GM12878 (cell line): ENCODE measurements around the gene DNAAF3. TPM values are rescaled to one million over a fixed set of nuclear protein-coding genes. Genes with fewer than 3 reads are reported as not detected.

Experiments used
- ATAC-seq: fragments of 200-7000 bp; cut with Tn5 transposase; 3 replicates; pipeline ENCODE4 v1.9.1; 2020; ENCODE audit warnings: mild to moderate bottlenecking, moderate library complexity
- Bru-seq: library from RNA; stranded (reverse); fragments of 400-500 nt; gene quantifications from one replicate; lab custom pipeline; 2021; lab: Mats Ljungman, UMichigan
- BruChase-seq, 2 experiments: library from RNA; stranded (reverse); fragments of 400-500 nt; gene quantifications; one replicate each; lab custom pipeline; 2021; lab: Mats Ljungman, UMichigan
- BruUV-seq: library from RNA; stranded (reverse); fragments of 400-500 nt; replicated peaks from 2 replicates; lab custom pipeline; 2021; lab: Mats Ljungman, UMichigan
- CTCF ChIA-PET: fragments of 300-600 bp; sonication (Branson Sonifier 250); formaldehyde crosslinking; extraction: SDS; loops from one replicate; lab custom pipeline; 2021; ENCODE audit warnings: inconsistent platforms; lab: Yijun Ruan, JAX
- POLR2A ChIA-PET: fragments of 350-600 bp; formaldehyde crosslinking; extraction: SDS; loops from one replicate; lab custom pipeline; 2021; ENCODE audit warnings: inconsistent platforms; lab: Charles Lee
- RAD21 ChIA-PET: fragments of 300-600 bp; sonication (Branson Sonifier 250); formaldehyde crosslinking; loops from one replicate; lab custom pipeline; 2023; ENCODE audit warnings: antibody characterized with exemption; ENCODE audit not compliant: unreplicated experiment; lab: Charles Lee
- SMC1A ChIA-PET: fragments of 300-600 bp; sonication (Branson Sonifier 250); formaldehyde crosslinking; loops from one replicate; lab custom pipeline; 2023; ENCODE audit not compliant: unreplicated experiment, uncharacterized antibody; lab: Charles Lee
- DNase-seq: peaks from one replicate; pipeline ENCODE4 v3.0.0-alpha.2; 2011; ENCODE audit warnings: low read depth, low spot score
- FAIRE-seq: peaks from 3 replicates; lab custom pipeline; 2011; peaks lifted over from hg19 to GRCh38; lab: Jason Lieb, UNC
- H2AFZ ChIP-seq: 2 replicates; pipeline ENCODE4 v1.6.0; 2011; ENCODE audit warnings: low read depth, low read length, control low read depth; ENCODE audit not compliant: control insufficient read depth
- H3K27ac ChIP-seq: 2 replicates; pipeline ENCODE4 v1.5.1; 2011; ENCODE audit warnings: control low read depth; ENCODE audit not compliant: control insufficient read depth, insufficient read depth
- H3K27me3 ChIP-seq, 2 experiments: replicated peaks in 1 of 2; 2 replicates each; pipeline versions ENCODE4 v1.6.0 to v1.6.1; 2011; ENCODE audit warnings: low read length in 1 of 2; ENCODE audit not compliant: control insufficient read depth in 2 of 2, insufficient read depth in 2 of 2
- H3K36me3 ChIP-seq, 2 experiments: 2 replicates each; pipeline ENCODE4 v1.5.1; 2011; ENCODE audit warnings: low read length in 1 of 2; ENCODE audit not compliant: control insufficient read depth in 2 of 2, insufficient read depth in 2 of 2
- H3K4me1 ChIP-seq: 2 replicates; pipeline ENCODE4 v1.6.1; 2011; ENCODE audit warnings: mild to moderate bottlenecking, low read length, moderate library complexity, mixed read lengths; ENCODE audit not compliant: control insufficient read depth, insufficient read depth
- H3K4me2 ChIP-seq: 2 replicates; pipeline ENCODE4 v1.6.0; 2011; ENCODE audit warnings: control low read depth; ENCODE audit not compliant: control insufficient read depth, insufficient read depth
- H3K4me3 ChIP-seq: fragments of 200-600 bp; sonication (generic); 2 replicates; pipeline ENCODE4 v1.5.1; 2016
- H3K79me2 ChIP-seq: 2 replicates; pipeline ENCODE4 v1.6.0; 2011; ENCODE audit warnings: low read length; ENCODE audit not compliant: control insufficient read depth, insufficient read depth
- H3K9ac ChIP-seq: 2 replicates; pipeline ENCODE4 v1.8.0; 2011; ENCODE audit warnings: low read length, control low read depth, mixed read lengths; ENCODE audit not compliant: control insufficient read depth, insufficient read depth
- H3K9me3 ChIP-seq: replicated peaks from 3 replicates; pipeline ENCODE4 v1.5.1; 2011; ENCODE audit warnings: mild to moderate bottlenecking, low read length; ENCODE audit not compliant: control insufficient read depth, insufficient read depth
- H4K20me1 ChIP-seq: 2 replicates; pipeline ENCODE4 v1.6.0; 2011; ENCODE audit not compliant: control insufficient read depth, insufficient read depth
- BHLHE40 ChIP-seq, 2 experiments: fragments of 450-650 bp in 1 of 2; IDR thresholded peaks; 2 replicates each; pipeline ENCODE4 v1.6.1; 2011 to 2017; ENCODE audit warnings: low read depth in 2 of 2, borderline replicate concordance in 1 of 2, improper control_type of control experiment in 1 of 2, low read length in 1 of 2, mild to moderate bottlenecking in 1 of 2
- CHD1 ChIP-seq: IDR thresholded peaks from 2 replicates; pipeline ENCODE4 v1.6.1; 2012; ENCODE audit warnings: low read depth, low read length, improper control_type of control experiment
- CREM ChIP-seq: IDR thresholded peaks from 2 replicates; pipeline ENCODE4 v1.6.1; 2014; ENCODE audit warnings: antibody characterized with exemption, low read depth
- EED ChIP-seq: sonication (generic); IDR thresholded peaks from 2 replicates; pipeline ENCODE4 v1.6.1; 2016; ENCODE audit warnings: antibody characterized with exemption, low read depth
- FOS ChIP-seq: IDR thresholded peaks from 3 replicates; pipeline ENCODE4 v1.6.1; 2011; ENCODE audit warnings: borderline replicate concordance; ENCODE audit not compliant: insufficient read length; ENCODE audit errors: extremely low read depth
- JUNB ChIP-seq: IDR thresholded peaks from 2 replicates; pipeline ENCODE4 v1.6.1; 2016; ENCODE audit warnings: antibody characterized with exemption, mild to moderate bottlenecking
- JUND ChIP-seq: IDR thresholded peaks from 2 replicates; pipeline ENCODE4 v1.6.1; 2012; ENCODE audit warnings: low read depth, mild to moderate bottlenecking, low read length, improper control_type of control experiment, moderate library complexity
- PAX8 ChIP-seq: fragments of 450-650 bp; IDR thresholded peaks from 2 replicates; pipeline ENCODE4 v1.6.1; 2017; ENCODE audit warnings: mild to moderate bottlenecking, moderate library complexity
- SIX5 ChIP-seq: IDR thresholded peaks from 2 replicates; pipeline ENCODE4 v1.6.1; 2011; ENCODE audit warnings: mild to moderate bottlenecking, low read depth, low read length, moderate library complexity; ENCODE audit not compliant: severe bottlenecking
- SP1 ChIP-seq: IDR thresholded peaks from one replicate; pipeline ENCODE4 v1.6.1; 2011; ENCODE audit warnings: low read depth, low read length
- WGBS: methylation state at CpG from one replicate; pipeline ENCODE4 v1.1.6; 2016; ENCODE audit warnings: low lambda C conversion rate; ENCODE audit not compliant: insufficient replicate concordance, insufficient coverage; ENCODE audit errors: missing lambda C conversion rate; 5-methylcytosine and 5-hydroxymethylcytosine counted together
- in situ Hi-C: fragments of 300-500 bp; cut with MboI; formaldehyde crosslinking; loops from 9 replicates; pipeline ENCODE4 v1.14.3; 2018; ENCODE audit warnings: mixed read lengths
- intact Hi-C: fragments of 100-400 bp; cut with micrococcal nuclease; formaldehyde crosslinking; loops from one replicate; pipeline ENCODE4 v1.14.2; 2022; ENCODE audit not compliant: unreplicated experiment
- long read RNA-seq, 2 experiments: library from polyadenylated mRNA; unstranded; transcript quantifications; one replicate each; pipeline ENCODE4 v2.0.0, GENCODE V29; 2019 to 2020
- polyA minus RNA-seq, 3 experiments: library from RNA; depleted of rRNA, polyadenylated mRNA; stranded (reverse); fragments of >200 nt; gene quantifications; 2 replicates each; pipeline ENCODE4 v1.2.3, GENCODE V29; 2011
- polyA plus RNA-seq, 11 experiments: library from polyadenylated mRNA; depleted of rRNA in 4 of 11; unstranded in 6 of 11; stranded (reverse) in 5 of 11; fragments of >200 nt; fragmentation: Nextera tagmentation in 4 of 11; fragmentation: Illumina TruSeq in 1 of 11; extraction: Ambion mirVana in 4 of 11; extraction: Trizol in 1 of 11; gene quantifications; 1 replicate in 1 of 11; 2 replicates in 10 of 11; pipeline versions ENCODE4 v1.2.1 to v1.2.3, GENCODE V29; 2011 to 2016; ENCODE audit warnings: inconsistent platforms in 2 of 11, missing spikeins in 2 of 11, low read depth in 1 of 11
- total RNA-seq, 4 experiments: library from RNA; depleted of rRNA in 3 of 4; stranded (reverse); fragments of >200 nt in 3 of 4; fragmentation: Illumina TruSeq in 1 of 4; extraction: Trizol in 1 of 4; gene quantifications; 2 replicates each; pipeline versions ENCODE4 v1.2.1 to v1.2.3, GENCODE V29; 2013 to 2021
- TF ChIP-seq, protein P1 (sequence below): fragments of 450-650 bp; IDR thresholded peaks from 2 replicates; pipeline ENCODE4 v1.6.1; 2018; ENCODE audit warnings: borderline replicate concordance, mild to moderate bottlenecking; ENCODE audit not compliant: partially characterized antibody
- TF ChIP-seq, protein P2 (sequence below): fragments of 450-650 bp; IDR thresholded peaks from 2 replicates; pipeline ENCODE4 v1.6.1; 2017; ENCODE audit warnings: antibody characterized with exemption, mild to moderate bottlenecking, moderate library complexity

The DNAAF3 gene
- total RNA-seq (2013; cell fraction: nucleolus; rRNA removed), result not detected in 2 replicates
- total RNA-seq (2014; rRNA removed), result not detected in 2 replicates
- not detected in 2 replicates for total RNA-seq (2014; rRNA removed; fragmentation: Illumina TruSeq; extraction: Trizol)
- not detected in 2 replicates for total RNA-seq (2021)
- polyA plus RNA-seq (2011; ENCODE audit: low read depth), result not detected
- polyA plus RNA-seq (2011; rRNA removed), result not detected in 2 replicates
- polyA plus RNA-seq (2011; cell fraction: cytosol; rRNA removed), result not detected in 2 replicates
- 0.19 TPM in 1 of 2 replicates, not detected in the other for polyA plus RNA-seq (2011; cell fraction: nucleus; rRNA removed)
- 0.31 TPM in 1 of 2 replicates, not detected in the other for polyA plus RNA-seq (2012)
- not detected in 2 replicates for polyA plus RNA-seq (2014; fragmentation: Illumina TruSeq; extraction: Trizol)
- polyA plus RNA-seq (2014; fragmentation: Nextera tagmentation; extraction: Ambion mirVana), result not detected
- polyA plus RNA-seq (2014; rRNA removed), result not detected in 2 replicates
- not detected for polyA plus RNA-seq (2016; fragmentation: Nextera tagmentation; extraction: Ambion mirVana)
- not detected in 2 replicates for polyA minus RNA-seq (2011; rRNA and poly(A)+ RNA removed)
- polyA minus RNA-seq (2011; cell fraction: cytosol; rRNA and poly(A)+ RNA removed), result 0.52 TPM in 1 of 2 replicates, not detected in the other
- polyA minus RNA-seq (2011; cell fraction: nucleus; rRNA and poly(A)+ RNA removed), result not detected in 2 replicates
- not detected for Bru-seq, nascent RNA
- BruChase-seq, experiment 1, labeled RNA remaining after a 6-hour chase, result not detected
- percentile 15 among the genes with signal in this experiment for BruChase-seq, experiment 2, labeled RNA remaining after a 2-hour chase
- long read RNA-seq, experiment 1, partial matches to known transcripts, result 0 of 1 reads
- long read RNA-seq, experiment 1, other reads (novel, unspliced or antisense), result 0 of 1 reads
- long read RNA-seq, experiment 2, result 0 reads

DNA sequence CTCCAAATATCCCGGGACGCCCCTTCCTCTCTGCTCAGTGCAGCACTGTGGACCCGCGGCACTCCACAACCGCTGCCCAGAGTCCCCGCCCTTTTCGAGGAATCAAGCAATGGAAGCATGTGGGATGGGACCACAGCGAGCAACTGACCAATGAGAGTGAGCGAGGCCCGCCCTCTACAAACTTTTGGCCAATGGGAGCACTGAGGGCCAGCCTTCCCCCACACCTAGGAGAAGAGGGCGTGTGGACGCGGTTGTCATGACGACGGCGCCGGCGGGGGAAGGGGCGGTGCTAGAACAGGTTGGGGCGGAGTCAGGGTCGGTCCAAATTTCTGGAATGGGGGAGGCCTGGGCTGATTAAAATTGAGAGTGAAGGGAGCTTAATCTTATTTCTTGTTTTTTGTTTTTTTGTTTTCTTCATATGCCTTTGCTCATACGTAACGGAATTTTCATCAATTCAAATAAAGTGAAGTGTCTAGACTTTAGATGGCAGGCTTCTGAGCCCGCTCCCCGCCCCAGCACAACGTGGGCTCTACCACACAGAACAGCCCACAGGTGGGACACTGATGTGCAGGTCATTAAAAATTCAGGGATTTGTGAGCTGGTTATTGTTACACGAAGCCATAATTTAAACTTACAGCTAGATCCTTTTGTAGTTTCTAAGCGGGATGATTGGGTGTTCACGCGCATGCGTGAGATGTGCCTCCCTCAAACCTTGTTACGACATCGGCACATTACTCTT is at the start of gene DNAAF3:
DNAAF3 (minus strand) TSS at position 84 of the 739 bp plus-strand sequence. CDS start 200 bp downstream, outside the sequence.
- Histone ChIP-seq H3K79me2 (no peaks in the 10 kb centered on the region), H3K27me3 (peaks cover 0 to 3% of the 10 kb centered on the region in 2 experiments; a peak in 1 of 4 replicates), H3K4me2 (peak within 1 kb of the TSS; percentile 34), H4K20me1 (no peaks in the 10 kb centered on the region), H3K9ac (no peak within 1 kb of the TSS), H3K36me3 (no peaks in the 10 kb centered on the region), H3K4me1 (no peaks in the 10 kb centered on the region), H3K9me3 (no peaks in the 10 kb centered on the region), H3K4me3 (0 out of 2 replicates have a peak within 1 kb of the TSS, but pooled peaks have one; percentile 34), H3K27ac (no peak within 1 kb of the TSS), H2AFZ (peak within 1 kb of the TSS; percentile 35; the same call in 1 of the 2 replicates)
- ChIA-PET RAD21 (no interaction called here), POLR2A (interaction anchor here (0.6 kb wide), 1 partner anchor 8 kb away, joined by 5 read pairs; no protein-coding TSS in a partner anchor), CTCF (interaction anchor here (1.0 kb wide), 1 partner anchor 10 kb away, joined by 3 read pairs; no protein-coding TSS in a partner anchor), SMC1A (interaction anchor here (1.0 kb wide), 1 partner anchor 9 kb away, joined by 3 read pairs; no protein-coding TSS in a partner anchor)
- in situ Hi-C loops, result no loop called here
- DNase-seq (peak; percentile 49), ATAC-seq (peak; percentile 99), FAIRE-seq (peak; percentile 84)
- intact Hi-C loops, result no loop called here
- 6% methylated on average over 33 of the region's 33 CpGs for WGBS
- no TSS peak for BruUV-seq
- TF ChIP-seq JUND, result peak; percentile 47; the same call in 1 of the 2 replicates
- TF ChIP-seq, protein P1, sequence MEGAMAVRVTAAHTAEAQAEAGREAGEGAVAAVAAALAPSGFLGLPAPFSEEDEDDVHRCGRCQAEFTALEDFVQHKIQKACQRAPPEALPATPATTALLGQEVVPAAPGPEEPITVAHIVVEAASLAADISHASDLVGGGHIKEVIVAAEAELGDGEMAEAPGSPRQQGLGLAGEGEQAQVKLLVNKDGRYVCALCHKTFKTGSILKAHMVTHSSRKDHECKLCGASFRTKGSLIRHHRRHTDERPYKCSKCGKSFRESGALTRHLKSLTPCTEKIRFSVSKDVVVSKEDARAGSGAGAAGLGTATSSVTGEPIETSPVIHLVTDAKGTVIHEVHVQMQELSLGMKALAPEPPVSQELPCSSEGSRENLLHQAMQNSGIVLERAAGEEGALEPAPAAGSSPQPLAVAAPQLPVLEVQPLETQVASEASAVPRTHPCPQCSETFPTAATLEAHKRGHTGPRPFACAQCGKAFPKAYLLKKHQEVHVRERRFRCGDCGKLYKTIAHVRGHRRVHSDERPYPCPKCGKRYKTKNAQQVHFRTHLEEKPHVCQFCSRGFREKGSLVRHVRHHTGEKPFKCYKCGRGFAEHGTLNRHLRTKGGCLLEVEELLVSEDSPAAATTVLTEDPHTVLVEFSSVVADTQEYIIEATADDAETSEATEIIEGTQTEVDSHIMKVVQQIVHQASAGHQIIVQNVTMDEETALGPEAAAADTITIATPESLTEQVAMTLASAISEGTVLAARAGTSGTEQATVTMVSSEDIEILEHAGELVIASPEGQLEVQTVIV, result peak; percentile 16
- no peak for TF ChIP-seq SIX5
- TF ChIP-seq CHD1, result peak; percentile 94
- TF ChIP-seq JUNB, result no peak
- no peak for TF ChIP-seq CREM
- TF ChIP-seq FOS, result peak; percentile 52
- no peak for TF ChIP-seq EED
- peak; percentile 94 for TF ChIP-seq SP1
- peak; percentile 45 to 81; a peak in 2 of 4 replicates for TF ChIP-seq BHLHE40 (IDR thresholded peaks at IDR 0.05; ENCODE audit: borderline replicate concordance in 1 of 2, low read depth in 2 of 2, low read length in 1 of 2)
- TF ChIP-seq PAX8, result no peak
- TF ChIP-seq, protein P2, sequence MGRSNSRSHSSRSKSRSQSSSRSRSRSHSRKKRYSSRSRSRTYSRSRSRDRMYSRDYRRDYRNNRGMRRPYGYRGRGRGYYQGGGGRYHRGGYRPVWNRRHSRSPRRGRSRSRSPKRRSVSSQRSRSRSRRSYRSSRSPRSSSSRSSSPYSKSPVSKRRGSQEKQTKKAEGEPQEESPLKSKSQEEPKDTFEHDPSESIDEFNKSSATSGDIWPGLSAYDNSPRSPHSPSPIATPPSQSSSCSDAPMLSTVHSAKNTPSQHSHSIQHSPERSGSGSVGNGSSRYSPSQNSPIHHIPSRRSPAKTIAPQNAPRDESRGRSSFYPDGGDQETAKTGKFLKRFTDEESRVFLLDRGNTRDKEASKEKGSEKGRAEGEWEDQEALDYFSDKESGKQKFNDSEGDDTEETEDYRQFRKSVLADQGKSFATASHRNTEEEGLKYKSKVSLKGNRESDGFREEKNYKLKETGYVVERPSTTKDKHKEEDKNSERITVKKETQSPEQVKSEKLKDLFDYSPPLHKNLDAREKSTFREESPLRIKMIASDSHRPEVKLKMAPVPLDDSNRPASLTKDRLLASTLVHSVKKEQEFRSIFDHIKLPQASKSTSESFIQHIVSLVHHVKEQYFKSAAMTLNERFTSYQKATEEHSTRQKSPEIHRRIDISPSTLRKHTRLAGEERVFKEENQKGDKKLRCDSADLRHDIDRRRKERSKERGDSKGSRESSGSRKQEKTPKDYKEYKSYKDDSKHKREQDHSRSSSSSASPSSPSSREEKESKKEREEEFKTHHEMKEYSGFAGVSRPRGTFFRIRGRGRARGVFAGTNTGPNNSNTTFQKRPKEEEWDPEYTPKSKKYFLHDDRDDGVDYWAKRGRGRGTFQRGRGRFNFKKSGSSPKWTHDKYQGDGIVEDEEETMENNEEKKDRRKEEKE, result peak; percentile 80
